H1 (cell line): ENCODE results near the gene JAKMIP2. TPM values are rescaled to one million over a fixed set of nuclear protein-coding genes. Genes with fewer than 3 reads are reported as not detected.

ENCODE experiments used
- GTF2F1 ChIP-seq: IDR thresholded peaks from 2 replicates; pipeline ENCODE4 v1.6.1; 2012; ENCODE audit warnings: low read depth, low read length, improper control_type of control experiment, borderline replicate concordance
- JUND ChIP-seq: IDR thresholded peaks from 2 replicates; pipeline ENCODE4 v1.6.1; 2011; ENCODE audit warnings: mild to moderate bottlenecking, improper control_type of control experiment, low read length
- NRF1 ChIP-seq: IDR thresholded peaks from 2 replicates; pipeline ENCODE4 v1.6.1; 2011; ENCODE audit warnings: mild to moderate bottlenecking, low read depth, low read length, improper control_type of control experiment
- RBBP5 ChIP-seq: IDR thresholded peaks from 2 replicates; pipeline ENCODE4 v1.7.1; 2012; ENCODE audit warnings: low read depth, mild to moderate bottlenecking, inconsistent platforms, low read length, moderate library complexity, borderline replicate concordance
- ZNF274 ChIP-seq: IDR thresholded peaks from 2 replicates; pipeline ENCODE4 v1.7.0; 2012; ENCODE audit warnings: low read length, borderline replicate concordance; ENCODE audit errors: extremely low read depth
- polyA plus RNA-seq, 7 experiments: library from polyadenylated mRNA; depleted of rRNA in 3 of 7; stranded (reverse) in 5 of 7; unstranded in 2 of 7; fragments of >200 nt in 5 of 7; fragments of 200-250 nt in 2 of 7; gene quantifications; 1 replicate in 5 of 7; 2 replicates in 1 of 7; 4 replicates in 1 of 7; pipeline versions ENCODE4 v1.2.1 to v1.2.3, GENCODE V29; 2011 to 2013; ENCODE audit warnings: missing spikeins in 2 of 7, mixed read lengths in 2 of 7
- total RNA-seq: library from RNA; stranded (reverse); fragmentation: NEBNext Ultra II Directional; extraction: Animal tissue kit (Norgen Biotek cat#: 25700); gene quantifications from 2 replicates; pipeline ENCODE4 v1.2.1, GENCODE V29; 2021
- TF ChIP-seq, protein P1 (sequence below): IDR thresholded peaks from 2 replicates; pipeline ENCODE4 v1.6.1; 2012; ENCODE audit warnings: low read length, inconsistent platforms

JAKMIP2 gene
- total and polyA plus RNA-seq, 2 of the 8 experiments (the other 6 are each of a cell fraction or from before 2014, with no cell fraction given) = 2.4 to 13.6 TPM

DNA sequence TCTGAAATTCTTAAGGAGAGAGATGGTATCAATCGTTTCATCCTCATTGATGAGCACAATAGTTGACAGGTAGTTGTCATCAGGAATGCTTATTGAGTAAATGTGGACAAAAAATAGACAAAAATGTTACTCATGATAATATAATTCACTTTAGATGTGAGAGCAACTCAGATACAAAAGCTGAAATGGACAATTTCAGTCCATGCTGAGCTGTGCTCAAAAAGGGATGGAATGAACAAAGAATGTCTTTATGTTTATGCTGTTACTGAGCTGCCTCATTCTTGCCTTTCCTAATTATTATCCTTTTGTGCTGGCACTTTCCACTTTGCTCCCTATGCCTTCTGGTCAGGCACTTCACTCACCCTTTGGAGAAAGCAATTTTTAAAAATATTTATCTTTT lies 49.5 kb downstream of the JAKMIP2 start (continued):
- TF ChIP-seq, protein P1, sequence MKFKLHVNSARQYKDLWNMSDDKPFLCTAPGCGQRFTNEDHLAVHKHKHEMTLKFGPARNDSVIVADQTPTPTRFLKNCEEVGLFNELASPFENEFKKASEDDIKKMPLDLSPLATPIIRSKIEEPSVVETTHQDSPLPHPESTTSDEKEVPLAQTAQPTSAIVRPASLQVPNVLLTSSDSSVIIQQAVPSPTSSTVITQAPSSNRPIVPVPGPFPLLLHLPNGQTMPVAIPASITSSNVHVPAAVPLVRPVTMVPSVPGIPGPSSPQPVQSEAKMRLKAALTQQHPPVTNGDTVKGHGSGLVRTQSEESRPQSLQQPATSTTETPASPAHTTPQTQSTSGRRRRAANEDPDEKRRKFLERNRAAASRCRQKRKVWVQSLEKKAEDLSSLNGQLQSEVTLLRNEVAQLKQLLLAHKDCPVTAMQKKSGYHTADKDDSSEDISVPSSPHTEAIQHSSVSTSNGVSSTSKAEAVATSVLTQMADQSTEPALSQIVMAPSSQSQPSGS = no peak
- no peak for TF ChIP-seq ZNF274
- no peak for TF ChIP-seq RBBP5
- no peak for TF ChIP-seq NRF1
- TF ChIP-seq GTF2F1 = no peak
- no peak for TF ChIP-seq JUND
